ENCODE data around the gene WEE1.

DNA sequence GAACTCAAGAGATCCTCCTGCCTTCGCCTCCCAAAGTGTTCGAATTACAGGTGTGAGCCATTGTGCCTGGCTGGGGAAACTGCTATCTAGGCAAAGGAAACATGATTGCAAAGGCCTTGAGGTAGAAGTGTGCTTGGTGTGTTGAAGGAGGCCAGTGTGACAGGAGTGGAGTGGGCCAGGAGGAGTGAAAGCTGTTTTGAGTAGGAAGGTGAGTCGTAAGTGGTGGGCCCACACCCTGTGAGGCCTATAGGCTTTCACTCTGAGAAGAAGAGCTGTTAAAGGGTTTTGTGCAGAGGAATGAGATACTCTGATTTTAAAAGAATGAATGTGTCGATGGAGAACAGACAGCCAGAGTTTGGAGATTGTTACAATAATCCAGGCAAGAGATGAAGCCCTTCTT, 43.4 kb downstream of the WEE1 start:
- TF ChIP-seq POLR2AphosphoS5 (IDR thresholded peaks at IDR 0.05; ENCODE audit: low read depth, low read length) (no peak), TAF1 (IDR thresholded peaks at IDR 0.05; ENCODE audit: low read depth, low read length) (no peak), POLR2A (IDR thresholded peaks at IDR 0.05; ENCODE audit: low read depth, low read length) (no peak), PAX5 (IDR thresholded peaks at IDR 0.05; ENCODE audit: insufficient read depth, low read length, severe bottlenecking) (no peak), SPI1 (IDR thresholded peaks at IDR 0.05; ENCODE audit: low read depth, low read length) (no peak), POU2F2 (IDR thresholded peaks at IDR 0.05; ENCODE audit: low read depth, low read length) (no peak)

Measured in GM12891 (cell line).